ENCODE data around the gene TRAF6. TPM values are rescaled to one million over a fixed set of nuclear protein-coding genes. Genes with fewer than 3 reads are reported as not detected.

The TRAF6 gene
- polyA plus RNA-seq, 1 experiment, result 6.2 TPM

DNA sequence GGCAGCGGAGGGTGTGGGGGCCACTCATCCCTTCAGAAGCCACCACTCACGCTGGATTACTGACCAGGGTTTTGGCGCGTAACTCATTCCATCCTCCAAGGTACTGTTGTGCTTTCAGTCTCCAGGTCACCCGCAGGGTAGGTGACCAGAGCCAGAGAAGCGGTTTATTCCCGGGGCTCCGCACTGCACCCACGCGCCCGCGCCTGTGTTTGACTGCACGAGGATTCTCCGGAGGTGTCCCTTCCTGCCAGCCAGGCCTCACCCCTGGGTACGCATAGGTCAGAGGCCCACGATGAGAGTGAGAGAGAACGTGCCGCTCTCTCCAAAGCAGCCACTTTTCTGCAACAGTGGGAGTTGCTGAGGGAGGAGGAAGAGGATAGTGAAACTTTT is 55.5 kb downstream of the TRAF6 start:
- ChIA-PET POLR2A (no interaction called here), CTCF (interaction anchor here (1.3 kb wide), 1 partner anchor 162 kb away, joined by 5 read pairs; no protein-coding TSS in a partner anchor)
- H3K4me3 ChIP-seq (ENCODE audit: low read depth, low read length), result no peak overlapping the region
- no peak for DNase-seq (ENCODE audit: low read depth)
- H3K27me3 ChIP-seq (ENCODE audit: control insufficient read depth, insufficient read depth, low read length), result no peaks in the 10 kb centered on the region
- H3K36me3 ChIP-seq (ENCODE audit: control insufficient read depth, insufficient read depth, low read length), result peaks cover 6% of the 10 kb centered on the region
- TF ChIP-seq, protein P1, sequence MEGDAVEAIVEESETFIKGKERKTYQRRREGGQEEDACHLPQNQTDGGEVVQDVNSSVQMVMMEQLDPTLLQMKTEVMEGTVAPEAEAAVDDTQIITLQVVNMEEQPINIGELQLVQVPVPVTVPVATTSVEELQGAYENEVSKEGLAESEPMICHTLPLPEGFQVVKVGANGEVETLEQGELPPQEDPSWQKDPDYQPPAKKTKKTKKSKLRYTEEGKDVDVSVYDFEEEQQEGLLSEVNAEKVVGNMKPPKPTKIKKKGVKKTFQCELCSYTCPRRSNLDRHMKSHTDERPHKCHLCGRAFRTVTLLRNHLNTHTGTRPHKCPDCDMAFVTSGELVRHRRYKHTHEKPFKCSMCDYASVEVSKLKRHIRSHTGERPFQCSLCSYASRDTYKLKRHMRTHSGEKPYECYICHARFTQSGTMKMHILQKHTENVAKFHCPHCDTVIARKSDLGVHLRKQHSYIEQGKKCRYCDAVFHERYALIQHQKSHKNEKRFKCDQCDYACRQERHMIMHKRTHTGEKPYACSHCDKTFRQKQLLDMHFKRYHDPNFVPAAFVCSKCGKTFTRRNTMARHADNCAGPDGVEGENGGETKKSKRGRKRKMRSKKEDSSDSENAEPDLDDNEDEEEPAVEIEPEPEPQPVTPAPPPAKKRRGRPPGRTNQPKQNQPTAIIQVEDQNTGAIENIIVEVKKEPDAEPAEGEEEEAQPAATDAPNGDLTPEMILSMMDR (IDR thresholded peaks at IDR 0.05; ENCODE audit: insufficient read depth, low read depth, low read length), result no peak

DNA sequence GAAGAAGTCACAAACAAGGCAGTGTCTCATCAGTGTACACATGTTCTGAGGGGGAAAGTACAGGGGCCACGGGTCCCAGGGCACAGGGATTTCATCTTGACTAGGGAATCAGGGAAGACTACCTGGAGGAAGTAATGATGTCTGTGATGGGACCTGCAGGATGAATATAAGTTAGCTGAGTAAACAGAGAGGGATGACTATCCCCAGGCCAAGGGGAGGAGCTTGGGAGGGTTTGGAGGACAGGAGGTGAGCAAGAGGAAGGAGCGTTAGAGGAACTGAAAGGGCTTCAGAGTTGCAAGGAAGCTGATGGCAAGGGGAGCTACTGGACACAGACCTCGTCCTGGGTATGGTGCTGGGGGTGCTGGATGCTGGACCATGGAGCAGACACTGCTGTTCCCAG is 56.4 kb downstream of the TRAF6 start:
- TF ChIP-seq, protein P1 (IDR thresholded peaks at IDR 0.05; ENCODE audit: insufficient read depth, low read depth, low read length), result no peak
- Histone ChIP-seq H3K36me3 (ENCODE audit: control insufficient read depth, insufficient read depth, low read length) (peaks cover 6% of the 10 kb centered on the region), H3K4me3 (ENCODE audit: low read depth, low read length) (no peak overlapping the region), H3K27me3 (ENCODE audit: control insufficient read depth, insufficient read depth, low read length) (no peaks in the 10 kb centered on the region)
- ChIA-PET POLR2A (no interaction called here), CTCF (interaction anchor here (1.2 to 1.6 kb wide), 3 partner anchors 11 to 836 kb away, joined by 3 to 5 read pairs (median 4); partner anchors contain the start of gene FJX1)
- DNase-seq (ENCODE audit: low read depth), result no peak

DNA sequence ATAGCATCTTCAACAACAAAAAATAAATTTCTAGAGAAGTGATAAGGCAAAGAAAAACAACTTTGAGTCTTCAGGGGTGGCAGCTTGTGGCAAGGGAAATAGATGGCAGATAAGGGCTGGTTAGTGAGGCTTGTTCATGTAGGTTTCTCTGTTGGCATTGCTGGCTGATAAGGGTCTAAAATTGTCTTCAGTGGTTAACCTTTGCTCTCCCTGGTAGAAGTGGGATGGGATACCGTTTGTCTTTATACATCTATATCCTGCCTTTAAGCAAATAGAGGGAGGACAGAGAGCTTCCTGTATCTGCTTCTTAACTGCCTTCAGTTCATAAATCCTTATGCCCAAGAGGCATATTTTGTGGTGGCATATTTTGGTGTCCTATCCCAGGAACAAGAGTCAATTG is 57.1 kb downstream of the TRAF6 start:
- TF ChIP-seq, protein P1 (IDR thresholded peaks at IDR 0.05; ENCODE audit: insufficient read depth, low read depth, low read length), result no peak
- Histone ChIP-seq H3K36me3 (ENCODE audit: control insufficient read depth, insufficient read depth, low read length) (peaks cover 6% of the 10 kb centered on the region), H3K27me3 (ENCODE audit: control insufficient read depth, insufficient read depth, low read length) (no peaks in the 10 kb centered on the region), H3K4me3 (ENCODE audit: low read depth, low read length) (no peak overlapping the region)
- DNase-seq (ENCODE audit: low read depth), result no peak
- CTCF ChIA-PET, result interaction anchor here (1.1 to 1.6 kb wide), 8 partner anchors 10 to 835 kb away, joined by 3 to 5 read pairs (median 4); partner anchors contain the start of gene FJX1
- POLR2A ChIA-PET, result no interaction called here

DNA sequence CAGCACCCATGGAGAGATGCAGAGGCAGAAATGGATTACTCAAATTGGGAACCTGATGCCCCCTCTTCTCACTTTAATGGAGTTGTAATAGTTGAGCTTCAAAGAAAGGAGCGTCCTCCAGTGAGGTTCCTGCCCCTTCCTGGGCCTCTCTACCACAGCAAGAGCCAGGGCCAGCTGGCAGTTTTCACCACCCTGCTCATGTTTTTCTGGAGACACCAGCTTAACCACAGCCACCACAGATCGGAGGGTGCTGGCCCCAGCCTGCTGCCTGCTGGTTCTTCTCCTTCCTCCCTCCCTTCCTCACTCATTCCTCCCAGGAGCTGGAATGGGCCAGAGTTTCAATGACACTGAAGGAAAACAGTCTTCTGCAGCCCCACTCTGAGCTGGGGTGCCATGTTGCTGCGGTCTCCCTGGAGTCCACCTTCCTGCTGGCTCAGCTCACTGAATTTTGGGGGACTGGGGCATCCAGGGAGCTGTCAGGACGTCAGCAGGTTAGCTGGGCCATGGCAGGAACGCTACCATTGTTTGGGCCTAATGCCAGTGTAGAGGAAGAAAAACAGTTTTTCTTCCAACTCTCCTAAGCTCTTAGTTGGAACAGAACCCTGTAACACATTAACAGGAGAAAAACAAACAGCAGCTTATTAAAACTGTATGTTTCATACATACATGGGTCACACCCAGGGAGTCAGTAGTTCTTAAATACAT is 57.7 kb downstream of the TRAF6 start:
- POLR2A ChIA-PET, result no interaction called here
- TF ChIP-seq, protein P1 (IDR thresholded peaks at IDR 0.05; ENCODE audit: insufficient read depth, low read depth, low read length), result no peak
- Histone ChIP-seq H3K4me3 (ENCODE audit: low read depth, low read length) (no peak overlapping the region), H3K27me3 (ENCODE audit: control insufficient read depth, insufficient read depth, low read length) (no peaks in the 10 kb centered on the region), H3K36me3 (ENCODE audit: control insufficient read depth, insufficient read depth, low read length) (peaks cover 6% of the 10 kb centered on the region)
- CTCF ChIA-PET, result interaction anchor here (1.1 to 1.6 kb wide), 7 partner anchors 10 to 834 kb away, joined by 3 to 4 read pairs (median 3); partner anchors contain the start of gene FJX1
- no peak for DNase-seq (ENCODE audit: low read depth)

DNA sequence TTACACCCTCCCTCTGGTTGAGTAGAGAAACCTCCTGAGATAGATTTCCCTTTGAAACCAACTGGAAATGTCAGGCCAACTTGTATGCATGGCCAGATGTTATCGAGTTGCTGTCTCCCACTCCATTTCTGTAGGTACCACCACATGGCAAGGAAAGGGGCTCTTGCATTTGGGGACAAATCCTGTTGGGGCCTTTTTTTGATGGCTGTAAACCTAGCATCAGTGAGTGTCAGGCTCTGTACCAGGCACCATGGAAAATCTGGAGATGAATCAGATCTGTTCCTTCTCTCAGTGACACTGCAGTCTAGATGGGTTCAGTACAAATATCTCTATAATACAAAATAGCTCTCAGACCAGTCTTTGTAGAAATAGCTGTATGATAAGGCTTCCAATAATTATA is 58.4 kb downstream of the TRAF6 start:
- TF ChIP-seq, protein P1 (IDR thresholded peaks at IDR 0.05; ENCODE audit: insufficient read depth, low read depth, low read length), result no peak
- Histone ChIP-seq H3K36me3 (ENCODE audit: control insufficient read depth, insufficient read depth, low read length) (peaks cover 6% of the 10 kb centered on the region), H3K4me3 (ENCODE audit: low read depth, low read length) (no peak overlapping the region), H3K27me3 (ENCODE audit: control insufficient read depth, insufficient read depth, low read length) (no peaks in the 10 kb centered on the region)
- CTCF ChIA-PET, result interaction anchor here (1.4 to 1.5 kb wide), 3 partner anchors 20 to 74 kb away, joined by 3 to 4 read pairs (median 4); no protein-coding TSS in a partner anchor
- DNase-seq (ENCODE audit: low read depth), result no peak
- POLR2A ChIA-PET, result no interaction called here

Measured in BJ (cell line).